HepG2 (cell line): ENCODE data around the gene EID1. TPM values are rescaled to one million over a fixed set of nuclear protein-coding genes. Genes with fewer than 3 reads are reported as not detected.

Experiments used
- ATAC-seq: fragments of 200-7000 bp; cut with Tn5 transposase; 3 replicates; pipeline ENCODE4 v1.9.1; 2020; ENCODE audit warnings: mild to moderate bottlenecking, moderate library complexity
- Bru-seq: library from RNA; stranded (reverse); fragments of 400-500 nt; gene quantifications from one replicate; lab custom pipeline; 2021; lab: Mats Ljungman, UMichigan
- BruChase-seq, 2 experiments: library from RNA; stranded (reverse); fragments of 400-500 nt; gene quantifications; one replicate each; lab custom pipeline; 2021; lab: Mats Ljungman, UMichigan
- BruUV-seq: library from RNA; stranded (reverse); fragments of 400-500 nt; replicated peaks from 2 replicates; lab custom pipeline; 2021; lab: Mats Ljungman, UMichigan
- CTCF ChIA-PET: fragments of 300-600 bp; formaldehyde crosslinking; extraction: SDS; loops from one replicate; lab custom pipeline; 2021; ENCODE audit warnings: low total read pairs, inconsistent platforms, low intra/inter-chr PET ratio; lab: Yijun Ruan, JAX
- POLR2A ChIA-PET: fragments of 350-600 bp; sonication (Branson Sonifier 250); formaldehyde crosslinking; loops from one replicate; lab custom pipeline; 2020; ENCODE audit warnings: antibody characterized with exemption, inconsistent platforms; lab: Yijun Ruan, JAX
- DNase-seq: peaks from one replicate; pipeline ENCODE4 v3.0.0-alpha.2; 2015; ENCODE audit warnings: low spot score
- FAIRE-seq: peaks from 3 replicates; lab custom pipeline; 2011; peaks lifted over from hg19 to GRCh38; lab: Jason Lieb, UNC
- H2AFZ ChIP-seq: one replicate; pipeline ENCODE4 v1.6.1; 2011; ENCODE audit warnings: low read length, inconsistent platforms
- H3K27ac ChIP-seq: fragments of 300-600 bp; 3 replicates; pipeline ENCODE4 v1.8.0; 2011; ENCODE audit warnings: mixed run types, mild to moderate bottlenecking, mixed read lengths, low read length, inconsistent platforms; ENCODE audit not compliant: insufficient read depth; ENCODE audit errors: extremely low read length
- H3K27me3 ChIP-seq, 2 experiments: fragments of 200-600 bp in 1 of 2; 2 replicates in 1 of 2; 3 replicates in 1 of 2; pipeline versions ENCODE4 v1.6.0 to v1.8.0; 2011; ENCODE audit warnings: low read length in 2 of 2, mild to moderate bottlenecking in 2 of 2, moderate library complexity in 2 of 2, inconsistent platforms in 1 of 2; ENCODE audit not compliant: insufficient read depth in 2 of 2, control insufficient read depth in 1 of 2
- H3K36me3 ChIP-seq, 2 experiments: fragments of 200-600 bp in 1 of 2; replicated peaks in 1 of 2; 2 replicates in 1 of 2; 3 replicates in 1 of 2; pipeline versions ENCODE4 v1.5.1 to v1.8.0; 2011; ENCODE audit warnings: low read length in 2 of 2, inconsistent platforms in 1 of 2; ENCODE audit not compliant: insufficient read depth in 2 of 2, control insufficient read depth in 1 of 2
- H3K4me1 ChIP-seq: 2 replicates; pipeline ENCODE4 v1.5.1; 2012; ENCODE audit warnings: low read length, inconsistent platforms; ENCODE audit not compliant: insufficient read depth
- H3K4me2 ChIP-seq: 2 replicates; pipeline ENCODE4 v1.6.0; 2011; ENCODE audit warnings: low read depth, low read length, inconsistent platforms
- H3K4me3 ChIP-seq, 3 experiments: fragments of 200-600 bp in 1 of 3; sonication (generic), shearing (Covaris generic) in 1 of 3; replicated peaks in 1 of 3; 2 replicates each; pipeline ENCODE4 v1.5.1; 2011 to 2016; ENCODE audit warnings: low read length in 3 of 3, inconsistent platforms in 2 of 3, low read depth in 2 of 3, mild to moderate bottlenecking in 2 of 3, control low read depth in 1 of 3, mixed read lengths in 1 of 3; ENCODE audit not compliant: insufficient read depth in 1 of 3
- H3K79me2 ChIP-seq: one replicate; pipeline ENCODE4 v1.6.1; 2011; ENCODE audit warnings: low read length, inconsistent platforms; ENCODE audit not compliant: insufficient read depth
- H3K9ac ChIP-seq: 2 replicates; pipeline ENCODE4 v1.6.0; 2011; ENCODE audit warnings: mild to moderate bottlenecking, low read depth, low read length, inconsistent platforms; ENCODE audit not compliant: insufficient read depth
- H3K9me3 ChIP-seq: 2 replicates; pipeline ENCODE4 v1.5.1; 2012; ENCODE audit warnings: mild to moderate bottlenecking, low read length
- H4K20me1 ChIP-seq: 2 replicates; pipeline ENCODE4 v1.6.0; 2011; ENCODE audit warnings: inconsistent platforms, mild to moderate bottlenecking, low read length, moderate library complexity; ENCODE audit not compliant: insufficient read depth
- ARNT2 ChIP-seq: sonication (generic); formaldehyde crosslinking; IDR thresholded peaks from 2 replicates; pipeline ENCODE4 v1.8.0; 2022; ENCODE audit warnings: mild to moderate bottlenecking, low read depth, missing genetic modification reagents, moderate library complexity
- BCL6 ChIP-seq: IDR thresholded peaks from 2 replicates; pipeline ENCODE4 v1.6.1; 2016; ENCODE audit warnings: missing genetic modification reagents, missing compliant biosample characterization
- CEBPB ChIP-seq: IDR thresholded peaks from 2 replicates; pipeline ENCODE4 v1.6.1; 2011; ENCODE audit warnings: low read depth, low read length, improper control_type of control experiment, borderline replicate concordance
- CEBPG ChIP-seq: IDR thresholded peaks from 2 replicates; pipeline ENCODE4 v1.6.1; 2016
- POGZ ChIP-seq: sonication (generic); formaldehyde crosslinking; IDR thresholded peaks from 2 replicates; pipeline ENCODE4 v1.4.0; 2020; ENCODE audit warnings: mild to moderate bottlenecking, missing genetic modification reagents
- SPEN ChIP-seq: sonication (generic); formaldehyde crosslinking; IDR thresholded peaks from 2 replicates; pipeline ENCODE4 v1.5.1; 2020; ENCODE audit warnings: low read depth, mild to moderate bottlenecking, missing genetic modification reagents
- STAG1 ChIP-seq: sonication (generic); formaldehyde crosslinking; IDR thresholded peaks from 2 replicates; pipeline ENCODE4 v1.4.0; 2020; ENCODE audit warnings: missing genetic modification reagents
- TFDP1 ChIP-seq: IDR thresholded peaks from 2 replicates; pipeline ENCODE4 v1.6.1; 2016; ENCODE audit warnings: missing compliant biosample characterization, missing genetic modification reagents, borderline replicate concordance
- ZMYM4 ChIP-seq: sonication (generic); formaldehyde crosslinking; IDR thresholded peaks from 2 replicates; pipeline ENCODE4 v1.8.1; 2023; ENCODE audit warnings: mild to moderate bottlenecking, missing genetic modification reagents
- ZNF501 ChIP-seq: sonication (generic); formaldehyde crosslinking; IDR thresholded peaks from 2 replicates; pipeline ENCODE4 v1.5.1; 2020; ENCODE audit warnings: mild to moderate bottlenecking, moderate library complexity, missing genetic modification reagents
- WGBS: methylation state at CpG from one replicate; pipeline ENCODE4 v1.1.6; 2017; ENCODE audit warnings: low lambda C conversion rate; 5-methylcytosine and 5-hydroxymethylcytosine counted together
- in situ Hi-C: cut with HindIII; loops from 2 replicates; pipeline ENCODE4 v1.10.0; 2017; ENCODE audit warnings: low pct_unique_long_range_greater_than_20kb; ENCODE audit not compliant: extremely low pct_ligation_motif_present
- intact Hi-C: fragments of 100-400 bp; cut with micrococcal nuclease; formaldehyde crosslinking; loops from one replicate; pipeline ENCODE4 v1.10.0; 2022; ENCODE audit not compliant: unreplicated experiment
- long read RNA-seq, 2 experiments: library from RNA in 1 of 2; library from polyadenylated mRNA in 1 of 2; stranded (forward) in 1 of 2; unstranded in 1 of 2; transcript quantifications; one replicate each; pipeline ENCODE4 v2.0.0, GENCODE V29; 2019 to 2022
- polyA minus RNA-seq, 3 experiments: library from RNA; depleted of rRNA, polyadenylated mRNA; stranded (reverse); fragments of >200 nt; gene quantifications; 2 replicates each; pipeline ENCODE4 v1.2.3, GENCODE V29; 2011; ENCODE audit warnings: low replicate concordance in 1 of 3
- polyA plus RNA-seq, 8 experiments: library from polyadenylated mRNA; depleted of rRNA in 3 of 8; stranded (reverse) in 7 of 8; unstranded in 1 of 8; fragments of >200 nt; fragmentation: Illumina TruSeq in 4 of 8; extraction: Trizol in 4 of 8; gene quantifications; 2 replicates each; pipeline versions ENCODE4 v1.2.1 to v1.2.3, GENCODE V29; 2011 to 2016; ENCODE audit warnings: low read depth in 4 of 8, missing spikeins in 1 of 8, mixed read lengths in 1 of 8; ENCODE audit not compliant: insufficient read depth in 1 of 8
- total RNA-seq, 5 experiments: library from RNA; depleted of rRNA; stranded (reverse); fragments of >200 nt; fragmentation: Illumina TruSeq; extraction: Trizol; gene quantifications; 2 replicates each; pipeline ENCODE4 v1.2.3, GENCODE V29; 2016; ENCODE audit warnings: low read depth in 1 of 5
- TF ChIP-seq, protein P1 (sequence below): sonication (generic); formaldehyde crosslinking; IDR thresholded peaks from 2 replicates; pipeline ENCODE4 v1.9.0; 2021; ENCODE audit warnings: missing genetic modification reagents, mild to moderate bottlenecking, borderline replicate concordance
- TF ChIP-seq, protein P2 (sequence below): sonication (generic); formaldehyde crosslinking; IDR thresholded peaks from 2 replicates; pipeline ENCODE4 v1.5.0; 2020; ENCODE audit warnings: missing genetic modification reagents

Gene EID1, protein sequence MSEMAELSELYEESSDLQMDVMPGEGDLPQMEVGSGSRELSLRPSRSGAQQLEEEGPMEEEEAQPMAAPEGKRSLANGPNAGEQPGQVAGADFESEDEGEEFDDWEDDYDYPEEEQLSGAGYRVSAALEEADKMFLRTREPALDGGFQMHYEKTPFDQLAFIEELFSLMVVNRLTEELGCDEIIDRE
- total RNA-seq (2016; rRNA removed; fragmentation: Illumina TruSeq; extraction: Trizol) (5.4 and 8.0 TPM in 2 replicates), polyA plus RNA-seq (2011; rRNA removed) (1.7 and 2.2 TPM in 2 replicates), polyA minus RNA-seq (2011; rRNA and poly(A)+ RNA removed; ENCODE audit: low replicate concordance) (0.26 and 32.6 TPM in 2 replicates), Bru-seq, nascent RNA (percentile 39 among the genes with signal in this experiment), BruChase-seq, experiment 1, labeled RNA remaining after a 6-hour chase (percentile 65 among the genes with signal in this experiment), BruChase-seq, experiment 2, labeled RNA remaining after a 2-hour chase (percentile 48 among the genes with signal in this experiment)
- total RNA-seq (2016; cell fraction: cytosol; rRNA removed; fragmentation: Illumina TruSeq; extraction: Trizol; ENCODE audit: low read depth) = 0.20 and 0.26 TPM in 2 replicates
- 5.8 and 10.1 TPM in 2 replicates for total RNA-seq (2016; cell fraction: insoluble cytoplasmic fraction; rRNA removed; fragmentation: Illumina TruSeq; extraction: Trizol)
- total RNA-seq (2016; cell fraction: membrane; rRNA removed; fragmentation: Illumina TruSeq; extraction: Trizol) = 0.99 and 1.3 TPM in 2 replicates
- 1.7 and 2.3 TPM in 2 replicates for total RNA-seq (2016; cell fraction: nucleus; rRNA removed; fragmentation: Illumina TruSeq; extraction: Trizol)
- polyA plus RNA-seq (2011; cell fraction: cytosol; rRNA removed) = 1.7 and 1.8 TPM in 2 replicates
- polyA plus RNA-seq (2011; cell fraction: nucleus; rRNA removed) = 0.23 and 0.26 TPM in 2 replicates
- polyA plus RNA-seq (2012) = 0.79 and 1.1 TPM in 2 replicates
- polyA plus RNA-seq (2016; cell fraction: cytosol; fragmentation: Illumina TruSeq; extraction: Trizol; ENCODE audit: low read depth) = 0.38 and 0.42 TPM in 2 replicates
- polyA plus RNA-seq (2016; cell fraction: insoluble cytoplasmic fraction; fragmentation: Illumina TruSeq; extraction: Trizol; ENCODE audit: low read depth) = 9.2 TPM in 2 replicates
- 0.95 and 1.4 TPM in 2 replicates for polyA plus RNA-seq (2016; cell fraction: membrane; fragmentation: Illumina TruSeq; extraction: Trizol; ENCODE audit: low read depth)
- 2.4 and 5.1 TPM in 2 replicates for polyA plus RNA-seq (2016; cell fraction: nucleus; fragmentation: Illumina TruSeq; extraction: Trizol; ENCODE audit: insufficient read depth, low read depth)
- polyA minus RNA-seq (2011; cell fraction: cytosol; rRNA and poly(A)+ RNA removed) = 0.69 and 1.3 TPM in 2 replicates
- 0.87 and 1.3 TPM in 2 replicates for polyA minus RNA-seq (2011; cell fraction: nucleus; rRNA and poly(A)+ RNA removed)
- long read RNA-seq, experiment 1, transcript EID1-201 (1 exons, 2,298 nt) = major isoform, 7 of 7 reads
- long read RNA-seq, experiment 1, partial matches to known transcripts = 0 of 7 reads
- long read RNA-seq, experiment 1, other reads (novel, unspliced or antisense) = 0 of 7 reads
- long read RNA-seq, experiment 2, partial matches to known transcripts = 0 of 2 reads
- long read RNA-seq, experiment 2, other reads (novel, unspliced or antisense) = 0 of 2 reads

DNA sequence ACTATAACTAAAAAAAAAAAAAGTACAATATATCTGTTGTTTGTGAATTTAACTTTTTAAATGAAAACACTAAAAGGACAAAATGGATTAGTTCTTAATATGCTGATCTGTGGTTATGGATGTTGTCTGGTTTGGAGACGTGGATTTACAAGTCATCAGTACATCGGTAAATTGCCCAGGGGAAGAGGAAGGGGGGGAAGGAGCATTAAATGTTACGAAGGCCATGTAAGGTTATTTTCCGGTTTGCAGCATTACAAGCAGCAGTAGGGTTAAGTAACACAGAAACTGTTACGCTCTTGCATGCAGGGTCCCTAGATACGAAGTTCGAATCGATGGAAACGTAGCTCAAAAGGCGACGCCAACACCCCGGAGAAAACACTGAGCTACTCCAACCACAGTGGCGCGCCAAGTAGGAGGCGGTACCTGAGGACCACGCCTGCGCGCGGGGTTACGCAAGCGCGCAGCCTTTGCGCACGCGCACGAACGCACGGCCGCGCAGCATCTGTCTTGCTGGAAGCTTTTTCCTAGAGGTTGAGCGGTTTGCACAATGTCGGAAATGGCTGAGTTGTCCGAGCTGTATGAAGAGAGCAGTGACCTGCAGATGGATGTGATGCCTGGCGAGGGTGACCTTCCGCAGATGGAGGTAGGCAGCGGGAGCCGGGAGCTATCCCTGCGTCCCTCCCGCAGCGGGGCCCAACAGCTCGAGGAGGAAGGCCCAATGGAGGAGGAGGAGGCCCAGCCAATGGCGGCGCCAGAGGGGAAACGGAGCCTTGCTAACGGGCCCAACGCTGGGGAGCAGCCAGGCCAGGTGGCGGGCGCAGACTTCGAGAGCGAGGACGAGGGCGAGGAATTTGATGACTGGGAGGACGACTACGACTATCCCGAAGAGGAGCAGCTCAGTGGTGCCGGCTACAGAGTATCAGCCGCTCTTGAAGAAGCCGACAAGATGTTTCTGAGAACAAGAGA lies at the start of gene EID1:
Gene EID1 (plus strand): TSS at position 505 of the 966 bp plus-strand sequence. CDS start 43 bp downstream, at position 548.
- Histone ChIP-seq H3K9me3 (no peaks in the 10 kb centered on the region), H2AFZ (no peak within 1 kb of the TSS), H3K4me3 (peak within 1 kb of the TSS in 2 of 3 experiments; percentile 19 to 49; a peak in 3 of 6 replicates), H3K9ac (no peak within 1 kb of the TSS), H3K4me2 (peak within 1 kb of the TSS; percentile 61), H3K27ac (no peak within 1 kb of the TSS), H4K20me1 (no peaks in the 10 kb centered on the region), H3K36me3 (no peaks in the 10 kb centered on the region), H3K79me2 (no peaks in the 10 kb centered on the region), H3K4me1 (no peaks in the 10 kb centered on the region), H3K27me3 (0 out of 5 replicates have a peak, but pooled peaks cover 0 to 3% of the 10 kb centered on the region in 2 experiments)
- BruUV-seq = TSS peak; percentile 58
- DNase-seq = peak; percentile 27
- ATAC-seq = peak; percentile 79
- WGBS = 63% methylated on average over 32 of the region's 58 CpGs
- CTCF ChIA-PET = no interaction called here
- no peak for FAIRE-seq
- intact Hi-C loops (no loop called here), in situ Hi-C loops (no loop called here)
- POLR2A ChIA-PET = no interaction called here
- 0 out of 2 replicates have a peak, but pooled peaks have one; percentile 21 for TF ChIP-seq ARNT2
- TF ChIP-seq POGZ (CRISPR knock-in tag) = peak; percentile 26; the same call in 1 of the 2 replicates
- TF ChIP-seq ZNF501 (CRISPR knock-in tag) = peak; percentile 37; the same call in 1 of the 2 replicates
- no peak for TF ChIP-seq STAG1
- peak; percentile 54; the same call in 1 of the 2 replicates for TF ChIP-seq TFDP1 (CRISPR knock-in tag)
- TF ChIP-seq CEBPG (CRISPR knock-in tag) = peak; percentile 90
- TF ChIP-seq, protein P1, sequence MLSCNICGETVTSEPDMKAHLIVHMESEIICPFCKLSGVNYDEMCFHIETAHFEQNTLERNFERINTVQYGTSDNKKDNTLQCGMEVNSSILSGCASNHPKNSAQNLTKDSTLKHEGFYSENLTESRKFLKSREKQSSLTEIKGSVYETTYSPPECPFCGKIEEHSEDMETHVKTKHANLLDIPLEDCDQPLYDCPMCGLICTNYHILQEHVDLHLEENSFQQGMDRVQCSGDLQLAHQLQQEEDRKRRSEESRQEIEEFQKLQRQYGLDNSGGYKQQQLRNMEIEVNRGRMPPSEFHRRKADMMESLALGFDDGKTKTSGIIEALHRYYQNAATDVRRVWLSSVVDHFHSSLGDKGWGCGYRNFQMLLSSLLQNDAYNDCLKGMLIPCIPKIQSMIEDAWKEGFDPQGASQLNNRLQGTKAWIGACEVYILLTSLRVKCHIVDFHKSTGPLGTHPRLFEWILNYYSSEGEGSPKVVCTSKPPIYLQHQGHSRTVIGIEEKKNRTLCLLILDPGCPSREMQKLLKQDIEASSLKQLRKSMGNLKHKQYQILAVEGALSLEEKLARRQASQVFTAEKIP (CRISPR knock-in tag) = no peak
- peak; percentile 94 for TF ChIP-seq CEBPB
- TF ChIP-seq ZMYM4 = peak; percentile 83
- TF ChIP-seq, protein P2, sequence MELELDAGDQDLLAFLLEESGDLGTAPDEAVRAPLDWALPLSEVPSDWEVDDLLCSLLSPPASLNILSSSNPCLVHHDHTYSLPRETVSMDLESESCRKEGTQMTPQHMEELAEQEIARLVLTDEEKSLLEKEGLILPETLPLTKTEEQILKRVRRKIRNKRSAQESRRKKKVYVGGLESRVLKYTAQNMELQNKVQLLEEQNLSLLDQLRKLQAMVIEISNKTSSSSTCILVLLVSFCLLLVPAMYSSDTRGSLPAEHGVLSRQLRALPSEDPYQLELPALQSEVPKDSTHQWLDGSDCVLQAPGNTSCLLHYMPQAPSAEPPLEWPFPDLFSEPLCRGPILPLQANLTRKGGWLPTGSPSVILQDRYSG = no peak
- TF ChIP-seq SPEN = peak; percentile 33; the same call in 1 of the 2 replicates
- TF ChIP-seq BCL6 (CRISPR knock-in tag) = peak; percentile 48
